H9 (cell line): ENCODE measurements around the gene ACP4. TPM values are rescaled to one million over a fixed set of nuclear protein-coding genes. Genes with fewer than 3 reads are reported as not detected.

Source experiments
- DNase-seq: peaks from one replicate; pipeline ENCODE4 v3.0.0-alpha.2; 2017
- H2AFZ ChIP-seq: one replicate; pipeline ENCODE4 v1.6.1; 2013; ENCODE audit warnings: mild to moderate bottlenecking, low read length, control low read depth, moderate library complexity
- H2AK5ac ChIP-seq: 2 replicates; pipeline ENCODE4 v1.6.1; 2013; ENCODE audit warnings: low read length, control low read depth, mixed read lengths; ENCODE audit not compliant: insufficient read length
- H2BK120ac ChIP-seq: one replicate; pipeline ENCODE4 v1.6.1; 2013; ENCODE audit warnings: low read depth, mild to moderate bottlenecking, low read length, control low read depth, inconsistent platforms; ENCODE audit not compliant: poor library complexity, severe bottlenecking
- H2BK12ac ChIP-seq: 2 replicates; pipeline ENCODE4 v1.6.1; 2013; ENCODE audit warnings: low read length, control low read depth, mixed read lengths, low read depth; ENCODE audit not compliant: insufficient read length
- H2BK15ac ChIP-seq: 2 replicates; pipeline ENCODE4 v1.6.1; 2013; ENCODE audit warnings: low read depth, low read length, control low read depth
- H2BK20ac ChIP-seq: one replicate; pipeline ENCODE4 v1.6.1; 2013; ENCODE audit warnings: low read depth, mild to moderate bottlenecking, low read length, control low read depth, inconsistent platforms; ENCODE audit not compliant: poor library complexity, severe bottlenecking
- H2BK5ac ChIP-seq: 2 replicates; pipeline ENCODE4 v1.6.1; 2013; ENCODE audit warnings: low read length, control low read depth, mixed read lengths; ENCODE audit not compliant: insufficient read length
- H3K14ac ChIP-seq: 2 replicates; pipeline ENCODE4 v1.6.1; 2013; ENCODE audit warnings: low read length, control low read depth; ENCODE audit not compliant: insufficient read depth
- H3K18ac ChIP-seq: 2 replicates; pipeline ENCODE4 v1.6.1; 2013; ENCODE audit warnings: low read depth, mild to moderate bottlenecking, mixed read lengths, low read length, control low read depth; ENCODE audit not compliant: insufficient read length
- H3K23ac ChIP-seq: 2 replicates; pipeline ENCODE4 v1.6.1; 2013; ENCODE audit warnings: low read length, control low read depth, mixed read lengths, low read depth; ENCODE audit not compliant: insufficient read length
- H3K23me2 ChIP-seq: 2 replicates; pipeline ENCODE4 v1.6.1; 2013; ENCODE audit warnings: low read depth, mild to moderate bottlenecking, mixed read lengths, low read length, control low read depth; ENCODE audit not compliant: insufficient read length, poor library complexity, severe bottlenecking
- H3K27ac ChIP-seq: 2 replicates; pipeline ENCODE4 v1.5.1; 2013; ENCODE audit warnings: low read length, control low read depth, mixed read lengths, low read depth; ENCODE audit not compliant: insufficient read length
- H3K27me3 ChIP-seq: 2 replicates; pipeline ENCODE4 v1.6.1; 2013; ENCODE audit warnings: low read length, control low read depth, inconsistent platforms; ENCODE audit not compliant: insufficient read depth
- H3K4ac ChIP-seq: 2 replicates; pipeline ENCODE4 v1.6.1; 2013; ENCODE audit warnings: low read depth, mild to moderate bottlenecking, control low read depth, inconsistent platforms, low read length, moderate library complexity
- H3K4me1 ChIP-seq: 2 replicates; pipeline ENCODE4 v1.6.1; 2013; ENCODE audit warnings: low read length, control low read depth, inconsistent platforms; ENCODE audit not compliant: insufficient read depth
- H3K4me2 ChIP-seq: 2 replicates; pipeline ENCODE4 v1.6.1; 2013; ENCODE audit warnings: low read length, control low read depth, mixed read lengths; ENCODE audit not compliant: insufficient read length, insufficient read depth
- H3K56ac ChIP-seq: 2 replicates; pipeline ENCODE4 v1.6.1; 2013; ENCODE audit warnings: low read depth, mild to moderate bottlenecking, mixed read lengths, low read length, control low read depth; ENCODE audit not compliant: insufficient read length
- H3K79me1 ChIP-seq: 2 replicates; pipeline ENCODE4 v1.6.1; 2013; ENCODE audit warnings: low read depth, mild to moderate bottlenecking, moderate library complexity, low read length, control low read depth, inconsistent platforms; ENCODE audit not compliant: insufficient read depth, poor library complexity, severe bottlenecking
- H3K79me2 ChIP-seq: 2 replicates; pipeline ENCODE4 v1.6.1; 2013; ENCODE audit warnings: low read length, control low read depth, inconsistent platforms; ENCODE audit not compliant: insufficient read depth
- H3K9ac ChIP-seq: 2 replicates; pipeline ENCODE4 v1.6.1; 2013; ENCODE audit warnings: low read length, control low read depth, mixed read lengths; ENCODE audit not compliant: insufficient read length; ENCODE audit errors: extremely low read depth
- H3K9me3 ChIP-seq: one replicate; pipeline ENCODE4 v1.6.1; 2013; ENCODE audit warnings: low read depth, low read length, inconsistent platforms; ENCODE audit not compliant: control insufficient read depth
- H3T11ph ChIP-seq: one replicate; pipeline ENCODE4 v1.6.1; 2013; ENCODE audit warnings: mild to moderate bottlenecking, low read length, control low read depth, inconsistent platforms
- H4K20me1 ChIP-seq: one replicate; pipeline ENCODE4 v1.6.1; 2013; ENCODE audit not compliant: control insufficient read depth, insufficient read length, insufficient read depth
- H4K5ac ChIP-seq: 2 replicates; pipeline ENCODE4 v1.6.1; 2013; ENCODE audit warnings: low read depth, mild to moderate bottlenecking, mixed read lengths, low read length, control low read depth; ENCODE audit not compliant: insufficient read length
- H4K8ac ChIP-seq: replicated peaks from 2 replicates; pipeline ENCODE4 v1.6.1; 2013; ENCODE audit warnings: low read length, control low read depth, mixed read lengths, low read depth; ENCODE audit not compliant: insufficient read length
- H4K91ac ChIP-seq: 2 replicates; pipeline ENCODE4 v1.6.1; 2013; ENCODE audit warnings: low read depth, mild to moderate bottlenecking, moderate library complexity, mixed read lengths, low read length, control low read depth; ENCODE audit not compliant: insufficient read length
- H3K27ac Mint-ChIP-seq, 3 experiments: 2 replicates in 2 of 3; 3 replicates in 1 of 3; pipeline ENCODE4 v1.8.0; 2020 to 2021; ENCODE audit warnings: mixed read lengths in 3 of 3, mild to moderate bottlenecking in 1 of 3, moderate library complexity in 1 of 3
- H3K27me3 Mint-ChIP-seq: 2 replicates; pipeline ENCODE4 v1.8.0; 2021; ENCODE audit warnings: low read depth, mild to moderate bottlenecking, moderate library complexity, mixed read lengths
- H3K36me3 Mint-ChIP-seq, 3 experiments: 2 replicates in 2 of 3; 3 replicates in 1 of 3; pipeline ENCODE4 v1.8.0; 2020 to 2021; ENCODE audit warnings: low read depth in 3 of 3, mixed read lengths in 3 of 3; ENCODE audit not compliant: insufficient read depth in 1 of 3
- H3K4me1 Mint-ChIP-seq, 2 experiments: 2 replicates each; pipeline ENCODE4 v1.8.0; 2020; ENCODE audit warnings: mixed read lengths in 2 of 2
- H3K4me3 Mint-ChIP-seq, 2 experiments: 2 replicates in 1 of 2; 3 replicates in 1 of 2; pipeline ENCODE4 v1.8.0; 2020 to 2021; ENCODE audit warnings: mild to moderate bottlenecking in 2 of 2, mixed read lengths in 2 of 2, moderate library complexity in 1 of 2
- H3K9me3 Mint-ChIP-seq, 2 experiments: 2 replicates in 1 of 2; 3 replicates in 1 of 2; pipeline ENCODE4 v1.8.0; 2020; ENCODE audit warnings: mild to moderate bottlenecking in 2 of 2, mixed read lengths in 2 of 2, moderate library complexity in 1 of 2
- WGBS: extraction: QIAGEN DNeasy Blood & Tissue Kit; methylation state at CpG from one replicate; pipeline ENCODE4 v1.1.7; 2013; ENCODE audit warnings: missing lambda C conversion rate, low lambda C conversion rate, mixed read lengths; ENCODE audit not compliant: insufficient read length; ENCODE audit errors: extremely low coverage; 5-methylcytosine and 5-hydroxymethylcytosine counted together
- total RNA-seq: library from RNA; stranded (reverse); gene quantifications from 2 replicates; pipeline ENCODE4 v1.2.1, GENCODE V29; 2021
- TF ChIP-seq, protein P1 (sequence below): fragments of 200-600 bp; sonication (generic); conservative IDR thresholded peaks from 3 replicates; pipeline ENCODE4 v1.8.0; 2021; ENCODE audit warnings: antibody characterized with exemption, mild to moderate bottlenecking

The ACP4 gene
- total RNA-seq, 1 experiment from 2014 or later, result not detected

- Mint-ChIP-seq H3K27me3 (peaks cover 3% of the 10 kb centered on the region; the same call in 1 of the 2 replicates), H3K9me3 (no peaks in the 10 kb centered on the region), H3K4me1 (peaks cover 14 to 19% of the 10 kb centered on the region in 2 experiments), H3K36me3 (peaks cover 23 to 58% (median 41%) of the 10 kb centered on the region in 3 experiments; a peak in 6 of 7 replicates), H3K4me3 (no peak overlapping the region), H3K27ac (peak overlapping the region in 2 of 3 experiments; percentile 75 to 95; a peak in 3 of 7 replicates)
- Histone ChIP-seq H2BK5ac (no peak overlapping the region), H3K27me3 (no peaks in the 10 kb centered on the region), H2AFZ (no peak overlapping the region), H3K14ac (no peak overlapping the region), H3K56ac (no peak overlapping the region), H3K4ac (no peak overlapping the region), H2BK15ac (no peak overlapping the region), H2BK120ac (no peak overlapping the region), H2AK5ac (no peak overlapping the region), H4K91ac (no peak overlapping the region), H3K9me3 (no peaks in the 10 kb centered on the region), H3K23ac (no peak overlapping the region), H3K9ac (no peak overlapping the region), H3T11ph (no peak overlapping the region), H3K23me2 (no peaks in the 10 kb centered on the region), H2BK12ac (no peak overlapping the region), H2BK20ac (no peak overlapping the region), H4K20me1 (peaks cover 4% of the 10 kb centered on the region), H4K8ac (no peak overlapping the region), H3K18ac (no peak overlapping the region), H3K4me2 (no peak overlapping the region), H3K79me2 (no peaks in the 10 kb centered on the region), H3K79me1 (peaks cover 2% of the 10 kb centered on the region), H4K5ac (no peak overlapping the region), H3K27ac (no peak overlapping the region), H3K4me1 (no peaks in the 10 kb centered on the region)
- DNase-seq, result no peak
- TF ChIP-seq, protein P1, sequence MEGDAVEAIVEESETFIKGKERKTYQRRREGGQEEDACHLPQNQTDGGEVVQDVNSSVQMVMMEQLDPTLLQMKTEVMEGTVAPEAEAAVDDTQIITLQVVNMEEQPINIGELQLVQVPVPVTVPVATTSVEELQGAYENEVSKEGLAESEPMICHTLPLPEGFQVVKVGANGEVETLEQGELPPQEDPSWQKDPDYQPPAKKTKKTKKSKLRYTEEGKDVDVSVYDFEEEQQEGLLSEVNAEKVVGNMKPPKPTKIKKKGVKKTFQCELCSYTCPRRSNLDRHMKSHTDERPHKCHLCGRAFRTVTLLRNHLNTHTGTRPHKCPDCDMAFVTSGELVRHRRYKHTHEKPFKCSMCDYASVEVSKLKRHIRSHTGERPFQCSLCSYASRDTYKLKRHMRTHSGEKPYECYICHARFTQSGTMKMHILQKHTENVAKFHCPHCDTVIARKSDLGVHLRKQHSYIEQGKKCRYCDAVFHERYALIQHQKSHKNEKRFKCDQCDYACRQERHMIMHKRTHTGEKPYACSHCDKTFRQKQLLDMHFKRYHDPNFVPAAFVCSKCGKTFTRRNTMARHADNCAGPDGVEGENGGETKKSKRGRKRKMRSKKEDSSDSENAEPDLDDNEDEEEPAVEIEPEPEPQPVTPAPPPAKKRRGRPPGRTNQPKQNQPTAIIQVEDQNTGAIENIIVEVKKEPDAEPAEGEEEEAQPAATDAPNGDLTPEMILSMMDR, result peak; percentile 31; the same call in 1 of the 3 replicates
- WGBS, result no CpG with 5 or more reads among the region's 9 CpGs
Measured at GRCh38 chr19:50796128-50796633, 6.0 kb downstream of the ACP4 start.
